IPS DF 4.7 (cell line): ENCODE data around the gene XRCC5.
"Not testable (repeated sequence)": the region's sequence is repeated elsewhere in the genome, so short reads cannot be mapped to it uniquely, and the experiment has no call there.

Experiments used
- DNase-seq: peaks from one replicate; pipeline ENCODE4 v3.0.0-alpha.2; 2013; ENCODE audit warnings: low spot score; ENCODE audit errors: extremely low read depth

XRCC5 gene

GRCh38 chr2:216117561-216118340 lies 8.6 kb downstream of the XRCC5 start:
- no peak for DNase-seq

DNA sequence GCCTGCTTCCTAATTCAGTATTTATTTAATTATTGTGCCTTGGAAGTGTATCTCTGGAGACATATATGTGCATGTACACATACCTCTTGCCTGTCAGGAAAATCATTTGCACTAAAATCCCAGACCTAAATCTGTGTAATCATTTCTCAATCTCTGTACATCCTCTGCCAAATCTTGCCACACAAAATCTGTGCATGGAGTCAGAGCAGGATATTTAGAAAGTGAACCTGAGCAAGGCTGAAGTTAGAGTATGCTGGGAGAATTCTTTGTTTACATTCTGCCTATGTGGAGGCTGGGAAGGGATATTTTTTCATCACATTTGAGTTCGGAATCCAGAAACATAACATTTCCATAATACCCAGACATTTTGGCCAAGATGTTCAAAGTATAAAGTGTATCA lies 9.3 kb downstream of the XRCC5 start:
- DNase-seq: no peak

DNA sequence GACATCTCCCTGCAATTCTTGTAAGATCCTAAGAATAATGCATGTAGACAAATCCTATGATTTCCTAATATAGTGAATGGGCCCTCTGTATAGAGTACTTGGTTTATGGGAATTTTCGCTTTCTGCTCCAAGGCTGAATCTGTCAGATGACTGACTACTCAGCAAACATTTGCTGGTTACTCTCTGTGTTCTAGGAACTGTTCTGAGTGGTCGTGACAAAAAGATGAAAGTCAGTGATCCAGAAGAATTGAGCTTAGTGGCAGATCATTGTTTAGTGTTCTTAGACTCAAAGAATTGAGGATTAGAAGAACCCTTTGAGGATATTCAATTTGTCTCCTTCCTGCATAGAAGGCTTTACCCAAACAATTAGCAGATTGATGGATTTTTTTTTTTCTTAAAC lies 10.0 kb downstream of the XRCC5 start:
- no peak for DNase-seq

GRCh38 chr2:216119986-216120385 lies 10.8 kb downstream of the XRCC5 start:
- no peak for DNase-seq

GRCh38 chr2:216121255-216121654 lies 12.1 kb downstream of the XRCC5 start:
- DNase-seq: no peak

- DNase-seq: no peak
These were observed 17.8 kb downstream of the XRCC5 start for GRCh38 chr2:216126943-216127342.

- DNase-seq: no peak
These were observed 21.3 kb downstream of the XRCC5 start for GRCh38 chr2:216130346-216130971.

DNA sequence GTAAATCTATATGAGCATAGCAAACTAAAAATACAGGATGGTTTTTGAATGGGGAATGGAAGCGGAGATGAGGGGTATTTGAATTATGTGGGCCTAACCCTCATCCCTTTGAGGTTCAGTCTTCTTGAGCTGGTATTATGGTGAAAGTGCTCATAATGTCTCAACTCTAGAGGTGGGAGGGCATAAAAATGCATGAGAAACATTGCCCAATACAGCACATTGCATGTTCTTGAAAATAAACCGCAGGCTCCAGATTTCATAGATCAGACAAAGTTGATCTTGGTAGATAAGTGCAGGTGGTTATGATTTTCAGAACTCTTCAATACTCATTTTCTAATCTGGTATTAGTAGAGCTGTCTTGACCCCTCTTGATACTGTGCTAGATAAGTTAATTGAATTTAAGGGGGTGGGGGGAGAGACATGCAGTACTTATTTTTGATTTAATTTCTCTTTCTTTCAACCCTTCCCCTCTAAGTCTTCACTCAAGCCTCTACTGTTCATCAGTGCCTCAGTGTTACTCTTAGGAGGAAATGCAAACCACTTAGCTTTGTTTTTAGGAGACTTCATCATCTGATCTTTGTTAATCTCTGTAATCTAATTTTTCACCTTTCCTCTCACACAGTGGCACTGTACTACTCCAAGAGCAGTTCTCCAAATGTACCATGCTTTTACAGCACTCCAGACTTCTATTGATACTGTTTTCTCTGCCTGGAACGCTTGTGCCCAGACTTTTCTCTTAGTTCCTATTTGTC lies 22.2 kb downstream of the XRCC5 start:
- no peak for DNase-seq

DNA sequence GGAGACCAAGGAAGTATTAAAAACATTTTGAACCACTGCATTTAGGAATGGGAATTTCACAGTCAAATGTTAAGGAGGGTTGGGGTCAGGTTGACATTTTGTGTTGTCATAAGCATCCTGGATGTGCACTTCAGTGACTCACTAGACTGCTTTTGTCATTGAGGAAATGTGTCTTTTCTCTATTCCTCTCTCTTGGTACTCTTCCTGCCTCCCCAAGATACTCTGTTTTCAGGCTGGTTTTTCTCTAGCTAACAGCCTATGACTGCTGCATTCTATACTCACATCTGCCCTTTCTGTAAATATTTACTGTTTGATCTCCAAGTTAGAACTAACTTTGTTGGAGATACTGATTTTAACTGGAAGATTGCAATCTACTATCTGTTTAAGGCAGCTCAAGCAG lies 23.4 kb downstream of the XRCC5 start:
- no peak for DNase-seq

DNA sequence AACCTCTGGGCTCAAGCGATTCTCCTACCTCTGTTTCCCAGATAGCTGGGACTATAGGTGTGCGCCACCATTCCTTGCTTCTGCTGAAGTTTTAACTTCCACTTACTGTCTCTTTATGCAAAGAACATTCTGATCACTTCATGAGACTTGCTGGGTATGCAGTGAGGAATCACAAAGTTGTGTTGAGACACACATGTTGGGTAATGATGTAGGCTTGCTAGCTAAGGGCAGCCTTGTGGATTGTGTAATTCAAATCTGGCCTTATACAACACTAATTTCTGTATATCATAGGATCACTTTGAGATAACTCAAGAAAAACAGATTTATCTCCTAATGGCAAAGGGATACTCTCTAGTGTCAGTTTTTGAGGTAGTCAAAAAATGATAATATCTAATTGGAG lies 24.2 kb downstream of the XRCC5 start:
- DNase-seq: no peak

- DNase-seq: no peak
These were observed 25.9 kb downstream of the XRCC5 start for GRCh38 chr2:216134958-216135541.

GRCh38 chr2:216139884-216140283 lies 30.7 kb downstream of the XRCC5 start:
- no peak for DNase-seq

- not testable (repeated sequence) for DNase-seq
These were observed 32.4 kb downstream of the XRCC5 start for GRCh38 chr2:216141516-216141915.

- no peak for DNase-seq
These were observed 33.4 kb downstream of the XRCC5 start for GRCh38 chr2:216142540-216142939.

DNA sequence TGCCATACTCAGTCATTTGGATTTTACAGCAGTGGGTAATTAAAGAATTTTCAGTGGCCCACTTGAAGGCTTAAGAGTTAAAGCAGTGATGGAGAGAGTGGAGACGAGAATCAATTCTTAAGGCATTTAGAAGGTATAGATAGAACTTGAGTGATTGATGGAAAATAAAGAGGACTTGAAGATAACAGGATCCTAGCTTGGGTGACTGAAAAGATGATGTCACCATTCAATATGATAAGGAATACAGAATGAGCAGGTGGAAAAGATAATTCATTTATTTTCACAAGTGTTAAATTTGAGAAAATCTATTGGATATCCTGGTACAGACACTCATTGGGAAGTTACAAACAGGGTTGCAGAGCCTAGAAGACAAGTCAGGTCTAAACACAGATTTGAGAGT lies 35.2 kb downstream of the XRCC5 start:
- DNase-seq: no peak

DNA sequence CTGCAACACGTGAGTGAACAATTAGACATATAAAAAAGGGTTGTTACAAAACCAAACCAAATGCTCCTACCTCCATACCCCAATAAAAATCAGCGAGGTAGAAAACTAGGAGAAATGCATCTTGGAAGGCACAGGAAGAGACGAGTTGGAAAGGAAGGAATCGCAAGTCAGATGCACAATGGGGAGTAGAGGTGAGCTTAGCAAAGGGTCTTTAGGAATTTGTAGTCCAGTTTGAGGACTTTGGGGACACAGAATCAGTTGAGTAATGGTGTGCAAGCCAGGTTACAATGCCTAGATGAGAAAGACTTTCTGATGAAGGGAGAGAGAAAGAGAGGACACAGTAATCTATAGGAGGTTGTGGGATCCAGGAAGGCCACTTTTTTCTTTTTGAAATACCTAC lies 35.7 kb downstream of the XRCC5 start:
- no peak for DNase-seq

DNA sequence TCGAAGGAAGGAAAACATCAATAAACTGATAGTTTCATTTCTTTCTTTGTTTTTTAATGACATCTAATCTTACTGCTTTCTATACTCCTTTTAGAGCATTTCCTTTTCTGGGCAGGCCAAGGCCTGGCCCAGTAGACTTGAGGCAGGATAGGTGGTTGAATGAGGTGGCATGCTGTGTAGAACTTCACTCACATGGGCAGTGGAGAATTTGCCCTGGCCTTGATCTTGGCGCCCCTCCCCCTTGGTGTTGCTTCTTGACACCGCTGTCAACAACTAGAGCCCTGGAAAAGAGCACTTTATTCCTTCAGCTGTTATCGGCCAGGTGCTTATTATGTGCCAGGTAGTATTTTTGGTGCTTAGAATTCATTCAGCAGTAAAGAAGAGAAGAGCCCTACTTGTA lies 37.4 kb downstream of the XRCC5 start:
- no peak for DNase-seq

GRCh38 chr2:216147172-216148131 lies 38.3 kb downstream of the XRCC5 start:
- DNase-seq: no peak

DNA sequence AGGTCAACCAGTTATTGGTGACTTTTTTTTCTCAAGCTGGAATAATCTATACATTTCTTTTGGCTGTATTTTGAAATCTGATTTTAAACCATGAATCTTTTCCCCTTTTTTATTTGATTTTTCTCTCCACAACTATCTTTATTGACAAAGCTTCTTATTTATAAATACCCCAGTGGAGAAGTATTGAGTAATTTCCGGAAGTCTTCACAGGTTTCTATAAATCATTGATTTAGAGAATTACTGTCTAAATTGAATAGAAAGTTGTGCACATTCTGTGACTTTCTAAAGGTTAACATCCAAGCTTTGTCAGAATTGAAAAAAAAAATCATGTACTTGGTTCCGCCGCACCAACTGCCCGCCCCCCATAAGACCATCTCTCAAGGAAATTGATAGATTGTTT lies 39.8 kb downstream of the XRCC5 start:
- no peak for DNase-seq

DNA sequence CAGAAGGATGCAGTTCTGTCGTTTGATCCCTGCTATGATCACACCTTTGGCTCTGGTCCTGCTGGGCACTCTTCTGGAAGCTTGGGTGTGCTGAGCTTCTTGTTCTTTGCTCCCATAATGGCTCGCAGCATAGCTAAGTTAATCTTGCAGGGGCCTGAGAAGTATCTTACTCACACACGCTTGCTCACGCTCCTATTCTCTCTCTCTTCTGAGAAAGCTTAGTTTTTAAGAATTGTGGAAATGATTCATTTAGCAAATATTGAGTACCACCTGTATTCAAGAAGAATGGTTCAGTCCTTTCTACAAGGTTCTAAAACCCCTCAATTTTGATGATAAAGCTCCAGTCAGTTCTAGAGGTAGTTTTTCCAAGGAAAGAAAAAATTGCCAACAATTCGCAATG lies 40.6 kb downstream of the XRCC5 start:
- DNase-seq: no peak
